ENCODE data around the gene LGMN. TPM values are rescaled to one million over a fixed set of nuclear protein-coding genes. Genes with fewer than 3 reads are reported as not detected.

The LGMN gene
- total RNA-seq, 1 donor from 2014 or later = 1.1 TPM

DNA sequence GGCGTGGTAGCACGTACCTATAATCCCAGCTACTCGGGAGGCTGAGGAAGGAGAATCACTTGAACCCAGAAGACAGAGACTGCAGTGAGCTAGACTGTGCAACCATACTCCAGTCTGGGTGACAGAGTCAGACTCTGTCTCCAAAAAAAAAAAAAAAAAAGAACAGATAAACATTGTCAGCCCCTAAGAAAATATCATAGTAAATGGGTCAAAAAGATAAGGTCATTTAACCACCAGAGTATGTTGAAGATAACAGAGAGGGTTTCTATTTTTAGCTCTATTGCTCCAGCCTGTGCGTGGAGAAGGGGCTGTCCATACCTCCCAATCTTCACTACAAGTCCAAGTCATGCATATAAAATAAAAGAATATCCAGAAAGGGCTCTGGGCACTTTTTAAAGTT is 15.4 kb downstream of the LGMN start:
- H3K4me1 Mint-ChIP-seq (ENCODE audit: low read depth) = peaks cover 22% of the 10 kb centered on the region
- H3K9me3 Mint-ChIP-seq = peaks cover 13% of the 10 kb centered on the region
- no peak overlapping the region for H3K4me3 Mint-ChIP-seq (ENCODE audit: low read depth)
- no peak for DNase-seq (ENCODE audit: low spot score)
- intact Hi-C loops (cut with micrococcal nuclease) = no loop called here
- H3K27me3 Mint-ChIP-seq (ENCODE audit: low read depth) = peaks cover 64% of the 10 kb centered on the region
- peaks cover 5% of the 10 kb centered on the region for H3K36me3 Mint-ChIP-seq (ENCODE audit: low read depth)
- H3K27ac Mint-ChIP-seq = no peak overlapping the region

DNA sequence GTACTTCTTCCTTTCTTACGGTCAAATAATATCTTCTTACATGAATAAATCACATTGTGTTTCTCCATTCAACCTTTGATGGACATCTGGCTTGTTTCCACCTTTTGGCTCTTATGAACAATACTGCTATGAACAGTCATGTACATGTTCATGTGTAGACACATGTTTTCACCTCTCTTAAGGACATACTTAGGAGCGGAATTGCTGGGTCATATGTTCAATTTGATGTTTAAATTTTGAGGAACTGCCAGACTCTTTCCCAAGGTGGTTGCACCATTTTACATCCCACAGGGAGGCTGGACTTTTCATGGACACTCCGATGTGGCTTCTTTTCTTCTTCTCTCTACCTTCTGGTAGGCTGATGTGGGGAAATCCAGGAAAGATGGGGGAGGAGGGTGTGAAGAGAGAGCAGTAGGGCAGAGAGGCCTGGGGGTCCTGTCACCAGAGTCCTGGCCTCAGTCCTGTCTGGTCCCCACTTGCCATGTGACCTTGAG is 16.8 kb downstream of the LGMN start:
- intact Hi-C loops (cut with micrococcal nuclease) = loop anchor here (2.0 kb wide), 1 partner anchor 17 kb away; the partner anchor contains the start of gene LGMN

DNA sequence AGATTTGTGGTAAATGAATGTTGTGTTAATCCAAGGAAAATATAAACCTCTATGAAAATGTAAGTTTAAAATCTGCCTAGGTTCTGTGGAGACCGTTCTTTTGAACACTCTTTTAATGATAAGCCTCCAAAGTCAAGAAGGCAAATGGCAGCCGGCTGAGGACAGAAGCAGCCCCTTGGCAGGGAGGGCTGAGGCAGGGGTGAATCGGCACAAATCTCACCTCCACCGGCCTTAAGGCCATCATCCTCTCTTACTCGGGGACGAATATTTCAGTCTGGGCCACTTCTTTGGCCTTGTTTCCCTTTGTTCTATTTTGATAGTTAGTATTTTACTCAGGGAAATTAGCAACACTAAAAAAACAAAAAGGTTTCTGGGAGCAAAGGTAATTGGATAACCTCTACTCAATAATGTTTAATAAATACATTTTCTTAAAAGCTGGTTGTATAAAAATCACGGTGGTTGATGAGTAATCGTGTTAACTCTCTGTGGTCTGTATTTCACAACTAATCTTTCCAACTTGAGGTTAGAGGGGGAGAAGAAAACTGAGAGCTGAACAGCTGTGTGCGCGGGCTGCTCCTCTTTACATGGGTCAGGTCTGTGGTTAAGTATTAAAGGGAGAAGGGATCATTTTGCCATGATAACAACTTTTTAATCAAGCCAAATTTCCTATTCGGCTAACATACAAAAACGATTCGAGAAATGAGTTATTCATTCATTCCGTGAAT is 18.6 kb downstream of the LGMN start:
- H3K9me3 Mint-ChIP-seq = peaks cover 16% of the 10 kb centered on the region
- intact Hi-C loops (cut with micrococcal nuclease) = loop anchor here (1.0 to 2.0 kb wide), 2 partner anchors 19 to 39 kb away; partner anchors contain the start of gene LGMN
- H3K27me3 Mint-ChIP-seq (ENCODE audit: low read depth) = peaks cover 60% of the 10 kb centered on the region
- peaks cover 5% of the 10 kb centered on the region for H3K36me3 Mint-ChIP-seq (ENCODE audit: low read depth)
- peaks cover 24% of the 10 kb centered on the region for H3K4me1 Mint-ChIP-seq (ENCODE audit: low read depth)
- H3K27ac Mint-ChIP-seq = no peak overlapping the region
- no peak for DNase-seq (ENCODE audit: low spot score)
- no peak overlapping the region for H3K4me3 Mint-ChIP-seq (ENCODE audit: low read depth)

More for the DNA sequence above, 16.8 kb downstream of the LGMN start:
- no peak overlapping the region for H3K4me3 Mint-ChIP-seq (ENCODE audit: low read depth)
- H3K9me3 Mint-ChIP-seq = peaks cover 15% of the 10 kb centered on the region
- H3K27ac Mint-ChIP-seq = no peak overlapping the region
- H3K4me1 Mint-ChIP-seq (ENCODE audit: low read depth) = peaks cover 20% of the 10 kb centered on the region
- DNase-seq (ENCODE audit: low spot score) = no peak
- H3K27me3 Mint-ChIP-seq (ENCODE audit: low read depth) = peaks cover 63% of the 10 kb centered on the region
- H3K36me3 Mint-ChIP-seq (ENCODE audit: low read depth) = peaks cover 5% of the 10 kb centered on the region

DNA sequence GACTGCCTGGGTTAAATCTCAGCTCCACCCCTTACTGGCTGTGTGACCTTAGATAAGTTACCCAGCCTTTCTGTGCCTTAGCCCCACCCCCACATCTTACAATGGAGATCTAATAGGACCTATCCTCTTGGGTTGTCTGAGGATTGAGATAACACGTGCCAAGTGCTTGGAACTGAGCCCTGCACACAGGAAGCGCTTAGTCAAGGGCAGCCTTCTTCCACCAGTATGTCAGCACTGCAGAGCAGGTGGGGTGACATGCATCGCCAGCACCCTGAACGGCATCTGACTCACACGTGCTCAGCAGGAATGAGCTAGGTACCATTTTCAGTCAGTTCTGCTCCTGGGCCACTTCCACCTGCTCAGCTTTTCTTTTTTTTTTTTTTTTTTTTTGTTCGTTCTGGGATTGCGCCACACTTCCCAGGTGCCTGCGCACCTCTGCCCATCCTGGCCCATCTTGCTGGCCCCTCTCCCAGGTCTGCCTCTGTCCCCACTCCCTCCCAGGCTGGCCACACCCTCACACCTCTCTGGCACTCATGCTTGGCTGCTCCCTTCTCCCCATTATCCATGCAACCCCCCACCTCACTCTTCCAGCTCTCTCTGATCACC is 19.6 kb downstream of the LGMN start:
- H3K4me1 Mint-ChIP-seq (ENCODE audit: low read depth) = peaks cover 24% of the 10 kb centered on the region
- H3K36me3 Mint-ChIP-seq (ENCODE audit: low read depth) = peaks cover 5% of the 10 kb centered on the region
- no peak for DNase-seq (ENCODE audit: low spot score)
- peaks cover 61% of the 10 kb centered on the region for H3K27me3 Mint-ChIP-seq (ENCODE audit: low read depth)
- H3K9me3 Mint-ChIP-seq = peaks cover 16% of the 10 kb centered on the region
- H3K27ac Mint-ChIP-seq = no peak overlapping the region
- no peak overlapping the region for H3K4me3 Mint-ChIP-seq (ENCODE audit: low read depth)
- intact Hi-C loops (cut with micrococcal nuclease) = no loop called here

DNA sequence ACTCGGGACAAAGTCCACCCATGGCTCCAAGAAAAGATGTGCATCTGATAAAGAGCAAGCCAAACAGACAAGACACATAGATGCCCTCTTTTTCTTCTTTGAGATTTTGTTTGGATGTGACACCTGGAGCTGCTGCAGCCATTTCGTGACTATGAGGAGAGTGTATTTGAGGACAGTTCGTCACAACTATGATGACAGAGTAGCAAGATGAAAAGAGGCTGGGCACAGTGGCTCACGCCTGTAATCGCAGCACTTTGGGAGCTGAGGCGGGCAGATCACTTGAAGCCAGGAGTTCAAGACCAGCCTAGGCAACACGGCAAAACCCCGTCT is 21.5 kb downstream of the LGMN start:
- H3K4me3 Mint-ChIP-seq (ENCODE audit: low read depth) = no peak overlapping the region
- peaks cover 52% of the 10 kb centered on the region for H3K27me3 Mint-ChIP-seq (ENCODE audit: low read depth)
- peaks cover 13% of the 10 kb centered on the region for H3K9me3 Mint-ChIP-seq
- no peak for DNase-seq (ENCODE audit: low spot score)
- H3K36me3 Mint-ChIP-seq (ENCODE audit: low read depth) = peaks cover 5% of the 10 kb centered on the region
- H3K27ac Mint-ChIP-seq = no peak overlapping the region
- intact Hi-C loops (cut with micrococcal nuclease) = no loop called here
- H3K4me1 Mint-ChIP-seq (ENCODE audit: low read depth) = peaks cover 24% of the 10 kb centered on the region

DNA sequence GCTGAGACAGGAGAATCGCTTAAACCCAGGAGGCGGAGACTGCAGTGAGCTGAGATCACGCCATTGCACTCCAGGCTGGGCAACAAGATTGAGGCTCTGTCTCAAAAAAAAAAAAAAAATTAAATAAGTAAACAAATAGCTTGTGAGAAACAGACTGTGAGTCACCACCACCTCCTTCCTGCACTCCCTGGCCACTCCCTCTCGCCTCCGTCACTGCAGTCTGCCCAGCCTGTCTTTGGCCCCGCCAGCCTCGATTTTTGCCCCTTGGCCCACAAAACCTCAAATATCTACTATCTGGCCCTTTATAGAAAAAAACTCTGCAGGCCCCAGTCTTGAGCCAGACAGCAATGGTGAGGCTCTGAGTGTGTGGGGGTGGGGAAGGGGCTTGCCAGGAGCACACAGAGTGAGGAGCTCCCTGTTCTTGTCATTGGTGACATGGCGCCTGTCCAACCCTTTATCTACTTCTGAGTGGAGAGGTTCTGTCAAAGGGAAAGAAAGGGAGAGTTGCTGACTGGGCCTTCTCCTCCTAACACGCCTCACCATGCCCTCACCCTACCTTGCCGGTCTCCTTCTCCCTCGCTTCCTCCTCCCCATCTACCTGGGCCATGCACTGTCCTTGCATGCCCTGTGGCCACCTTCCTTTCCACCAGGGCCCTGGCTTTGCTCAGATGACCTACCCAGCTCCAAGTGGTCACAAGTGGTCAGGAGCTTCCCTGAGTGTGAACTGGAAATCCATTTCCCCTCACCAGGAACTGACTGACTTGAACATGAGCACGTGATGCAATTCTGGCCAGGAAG is 22.1 kb downstream of the LGMN start:
- H3K9me3 Mint-ChIP-seq = peaks cover 8% of the 10 kb centered on the region
- H3K4me1 Mint-ChIP-seq (ENCODE audit: low read depth) = peaks cover 24% of the 10 kb centered on the region
- DNase-seq (ENCODE audit: low spot score) = peak; percentile 16
- H3K36me3 Mint-ChIP-seq (ENCODE audit: low read depth) = no peaks in the 10 kb centered on the region
- intact Hi-C loops (cut with micrococcal nuclease) = no loop called here
- H3K27me3 Mint-ChIP-seq (ENCODE audit: low read depth) = peaks cover 52% of the 10 kb centered on the region
- no peak overlapping the region for H3K4me3 Mint-ChIP-seq (ENCODE audit: low read depth)
- H3K27ac Mint-ChIP-seq = peak overlapping the region; percentile 38

DNA sequence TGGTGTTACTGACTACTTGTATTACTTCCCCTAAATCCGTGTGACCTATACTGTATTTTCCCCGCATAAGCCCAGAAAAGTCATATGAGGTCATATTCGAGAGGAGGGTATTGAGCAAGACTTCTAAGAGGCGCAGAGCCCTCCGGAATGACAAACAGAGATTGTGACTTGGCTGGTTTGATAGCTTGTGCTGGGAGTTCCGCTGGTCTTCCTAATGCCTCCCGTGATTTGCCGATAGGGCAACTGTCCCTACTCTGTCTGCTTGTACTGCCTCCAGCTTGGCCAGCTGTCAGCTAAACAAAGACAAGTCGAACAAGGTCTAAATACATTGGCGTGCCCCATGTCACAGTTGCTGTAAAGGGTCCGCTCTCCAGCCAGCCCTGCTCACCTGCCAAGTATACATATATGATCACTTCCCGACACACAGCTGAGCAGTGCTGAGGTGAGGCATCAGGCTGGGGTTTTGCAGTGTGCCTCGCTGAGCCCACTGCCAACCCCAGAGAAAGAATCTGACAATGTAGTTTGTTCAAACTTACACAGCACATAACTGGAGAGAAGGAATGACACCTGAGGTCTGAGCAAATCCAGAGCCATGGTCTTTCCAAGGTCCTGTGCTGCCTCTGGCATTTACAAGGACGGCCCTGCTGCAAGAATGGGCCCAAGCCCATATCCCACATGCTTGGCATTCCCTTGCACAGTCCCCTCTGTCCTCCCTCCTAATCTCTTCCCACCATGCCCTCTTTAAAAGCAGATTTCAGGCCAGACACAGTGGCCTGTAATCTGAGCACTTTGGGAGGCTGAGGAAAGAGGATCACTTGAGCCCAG is 23.7 kb downstream of the LGMN start:
- intact Hi-C loops (cut with micrococcal nuclease) = no loop called here
- Mint-ChIP-seq H3K27ac (no peak overlapping the region), H3K4me1 (ENCODE audit: low read depth) (peaks cover 20% of the 10 kb centered on the region), H3K4me3 (ENCODE audit: low read depth) (no peak overlapping the region), H3K9me3 (peaks cover 3% of the 10 kb centered on the region), H3K36me3 (ENCODE audit: low read depth) (no peaks in the 10 kb centered on the region), H3K27me3 (ENCODE audit: low read depth) (peaks cover 50% of the 10 kb centered on the region)
- no peak for DNase-seq (ENCODE audit: low spot score)

DNA sequence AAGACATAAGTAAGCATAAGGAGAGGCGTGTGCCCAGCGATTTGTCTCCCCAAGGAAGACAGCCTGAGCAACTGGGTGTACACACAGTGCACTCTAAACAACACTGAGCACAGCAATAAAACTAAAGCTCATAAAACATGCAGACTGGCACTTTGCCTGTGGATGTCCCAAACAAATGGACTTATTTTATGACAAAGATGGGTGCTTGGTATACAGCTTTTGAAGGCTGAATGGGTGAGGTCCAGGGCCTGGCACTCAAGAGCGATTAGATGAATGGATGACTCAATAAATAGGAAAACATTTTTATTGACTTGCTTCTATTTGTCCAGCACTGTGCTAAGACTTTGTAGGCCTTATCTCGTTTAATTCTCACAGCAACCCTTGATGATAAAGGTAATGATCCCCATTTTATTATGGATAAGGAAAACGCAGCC is 28.5 kb downstream of the LGMN start:
- H3K9me3 Mint-ChIP-seq = no peaks in the 10 kb centered on the region
- H3K27me3 Mint-ChIP-seq (ENCODE audit: low read depth) = peaks cover 38% of the 10 kb centered on the region
- H3K4me3 Mint-ChIP-seq (ENCODE audit: low read depth) = no peak overlapping the region
- intact Hi-C loops (cut with micrococcal nuclease) = no loop called here
- no peak overlapping the region for H3K27ac Mint-ChIP-seq
- DNase-seq (ENCODE audit: low spot score) = no peak
- H3K36me3 Mint-ChIP-seq (ENCODE audit: low read depth) = no peaks in the 10 kb centered on the region
- peaks cover 5% of the 10 kb centered on the region for H3K4me1 Mint-ChIP-seq (ENCODE audit: low read depth)

DNA sequence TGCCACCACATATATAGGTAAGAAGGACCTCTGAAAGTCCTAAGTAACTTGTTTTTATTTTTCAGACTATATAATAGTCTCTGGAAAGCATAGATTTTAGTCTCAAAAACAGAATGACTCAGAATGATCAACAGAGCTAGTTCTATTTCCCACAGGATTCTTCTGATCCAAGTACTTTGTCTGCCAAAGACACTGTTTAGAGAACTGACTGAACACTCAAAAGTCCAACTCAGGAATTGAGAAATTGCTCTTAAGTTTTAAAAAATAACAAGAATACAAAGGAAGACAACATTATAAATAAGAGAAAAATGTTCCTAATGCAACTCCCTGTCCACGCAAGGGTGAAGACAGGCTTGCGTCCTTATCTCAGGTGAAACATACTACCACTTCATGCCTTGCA is 29.0 kb downstream of the LGMN start:
- Mint-ChIP-seq H3K4me3 (ENCODE audit: low read depth) (no peak overlapping the region), H3K36me3 (ENCODE audit: low read depth) (no peaks in the 10 kb centered on the region), H3K27me3 (ENCODE audit: low read depth) (peaks cover 34% of the 10 kb centered on the region), H3K4me1 (ENCODE audit: low read depth) (peaks cover 5% of the 10 kb centered on the region), H3K9me3 (no peaks in the 10 kb centered on the region), H3K27ac (no peak overlapping the region)
- intact Hi-C loops (cut with micrococcal nuclease) = no loop called here
- no peak for DNase-seq (ENCODE audit: low spot score)

DNA sequence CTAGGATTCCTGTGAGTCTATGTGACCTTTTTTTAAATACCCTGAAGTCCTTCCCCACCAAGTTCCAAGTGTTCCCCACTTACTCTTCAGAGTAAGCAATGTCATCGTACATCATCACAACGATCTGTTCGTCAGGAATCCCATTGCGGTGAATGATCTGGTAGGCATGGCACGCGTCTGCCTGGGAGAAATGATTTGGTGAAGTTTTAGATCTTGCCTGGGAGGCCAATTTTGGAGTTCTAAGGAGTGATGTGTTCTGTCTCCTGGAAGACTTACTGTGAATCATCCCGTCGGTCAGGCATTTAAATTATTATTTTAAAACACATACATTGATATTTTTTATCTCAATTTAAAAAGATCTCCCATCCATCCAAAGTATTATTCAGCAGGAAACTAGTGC is 29.8 kb downstream of the LGMN start:
- peaks cover 30% of the 10 kb centered on the region for H3K27me3 Mint-ChIP-seq (ENCODE audit: low read depth)
- no peaks in the 10 kb centered on the region for H3K36me3 Mint-ChIP-seq (ENCODE audit: low read depth)
- DNase-seq (ENCODE audit: low spot score) = no peak
- no peaks in the 10 kb centered on the region for H3K9me3 Mint-ChIP-seq
- H3K27ac Mint-ChIP-seq = no peak overlapping the region
- H3K4me3 Mint-ChIP-seq (ENCODE audit: low read depth) = no peak overlapping the region
- intact Hi-C loops (cut with micrococcal nuclease) = no loop called here
- H3K4me1 Mint-ChIP-seq (ENCODE audit: low read depth) = peaks cover 5% of the 10 kb centered on the region

DNA sequence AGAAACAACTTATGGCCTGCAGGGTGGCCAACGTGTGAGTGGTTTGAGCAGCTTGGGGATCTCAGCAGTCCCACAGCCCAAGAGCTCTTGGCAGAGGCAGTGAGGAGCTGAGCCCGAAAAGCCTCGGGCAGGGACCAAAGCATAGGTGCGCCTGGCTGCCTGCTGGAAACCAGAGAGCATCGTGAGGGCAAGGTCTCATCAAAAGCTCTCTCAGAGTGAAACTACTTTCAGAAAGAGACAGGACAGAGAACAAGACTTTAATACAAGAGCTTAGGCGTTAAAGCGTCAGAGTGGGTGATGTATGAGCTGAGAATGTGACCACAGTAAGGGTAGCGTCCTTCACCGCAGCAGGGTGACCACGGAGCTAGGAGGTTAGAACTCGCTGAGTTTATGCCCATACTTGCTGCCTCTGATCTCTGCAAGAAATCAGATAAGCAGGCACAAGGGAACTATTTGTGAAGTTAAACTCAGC is 30.8 kb downstream of the LGMN start:
- H3K4me1 Mint-ChIP-seq (ENCODE audit: low read depth) = peaks cover 5% of the 10 kb centered on the region
- intact Hi-C loops (cut with micrococcal nuclease) = no loop called here
- H3K27me3 Mint-ChIP-seq (ENCODE audit: low read depth) = peaks cover 27% of the 10 kb centered on the region

DNA sequence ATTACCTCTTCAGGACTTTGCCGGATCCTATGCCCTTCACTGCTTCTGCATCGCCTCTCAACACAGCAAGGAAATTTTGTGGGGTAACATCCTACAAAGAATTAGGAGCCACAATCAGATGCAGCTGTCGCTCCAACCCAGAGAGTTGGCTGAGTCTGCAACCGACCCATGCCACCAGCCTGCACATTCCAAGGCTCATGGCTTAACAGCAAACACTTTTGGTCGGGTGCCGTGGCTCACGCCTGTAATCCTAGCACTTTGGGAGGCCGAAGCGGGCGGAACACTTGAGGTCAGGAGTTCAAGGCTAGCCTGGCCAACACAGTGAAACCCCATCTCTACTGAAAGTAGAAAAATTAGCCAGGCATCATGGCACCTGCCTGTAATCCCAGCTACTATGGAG is 32.3 kb downstream of the LGMN start:
- intact Hi-C loops (cut with micrococcal nuclease) = no loop called here
- Mint-ChIP-seq H3K4me1 (ENCODE audit: low read depth) (peaks cover 5% of the 10 kb centered on the region), H3K9me3 (no peaks in the 10 kb centered on the region), H3K27me3 (ENCODE audit: low read depth) (peaks cover 24% of the 10 kb centered on the region), H3K27ac (no peak overlapping the region), H3K4me3 (ENCODE audit: low read depth) (no peak overlapping the region), H3K36me3 (ENCODE audit: low read depth) (no peaks in the 10 kb centered on the region)
- DNase-seq (ENCODE audit: low spot score) = no peak

More for the DNA sequence above, 30.8 kb downstream of the LGMN start:
- no peaks in the 10 kb centered on the region for H3K9me3 Mint-ChIP-seq
- H3K4me3 Mint-ChIP-seq (ENCODE audit: low read depth) = no peak overlapping the region
- no peaks in the 10 kb centered on the region for H3K36me3 Mint-ChIP-seq (ENCODE audit: low read depth)
- H3K27ac Mint-ChIP-seq = no peak overlapping the region
- DNase-seq (ENCODE audit: low spot score) = no peak

Measured in activated T-helper 2 cell treated with anti-CD3 and anti-CD28 coated beads, Interferon-gamma antibody, Interleukin-2, Interleukin-4, amounts not matched to agents 10 μg/mL and 5 μg/mL and 100 μg/mL, durations not matched to agents 14 hours and 24 hours and 36 hours (primary cell).